ENCODE measurements around the gene DDRGK1. TPM values are rescaled to one million over a fixed set of nuclear protein-coding genes. Genes with fewer than 3 reads are reported as not detected.

The DDRGK1 gene
- polyA plus RNA-seq, 1 donor from 2014 or later: 67.6 TPM

- H4K20me1 ChIP-seq (ENCODE audit: insufficient read depth): no peaks in the 10 kb centered on the region
- H3K4me2 ChIP-seq (ENCODE audit: low read length): no peak overlapping the region
- H3K9ac ChIP-seq (ENCODE audit: low read length): no peak overlapping the region
- no peaks in the 10 kb centered on the region for H3K79me2 ChIP-seq (replicated peaks; ENCODE audit: insufficient read depth, low read length)
- no peaks in the 10 kb centered on the region for H3K9me2 ChIP-seq (ENCODE audit: insufficient read depth, low read length)
- TF ChIP-seq RAD21 (conservative IDR thresholded peaks at IDR 0.05): no peak
- TF ChIP-seq TAF1 (IDR thresholded peaks at IDR 0.05; ENCODE audit: low read depth): no peak
- no peak for TF ChIP-seq REST (IDR thresholded peaks at IDR 0.05; ENCODE audit: borderline replicate concordance)
- no peaks in the 10 kb centered on the region for H3K36me3 ChIP-seq (ENCODE audit: insufficient read depth, low read length)
- no peak overlapping the region for H3K4me3 ChIP-seq (ENCODE audit: low read length)
- no peaks in the 10 kb centered on the region for H3K9me3 ChIP-seq (ENCODE audit: low read length)
- H2AFZ ChIP-seq (ENCODE audit: low read depth, low read length): no peak overlapping the region
- H3F3A ChIP-seq (ENCODE audit: insufficient read depth, low read length, poor library complexity, severe bottlenecking): no peaks in the 10 kb centered on the region
- H3K27me3 ChIP-seq (ENCODE audit: insufficient read depth, low read depth, low read length): no peaks in the 10 kb centered on the region
- H3K27ac ChIP-seq (ENCODE audit: low read length): no peak overlapping the region
Measured at GRCh38 chr20:3192226-3193015, 12.1 kb downstream of the DDRGK1 start.

- Histone ChIP-seq H3K36me3 (ENCODE audit: insufficient read depth, low read length) (no peaks in the 10 kb centered on the region), H3K27me3 (ENCODE audit: insufficient read depth, low read depth, low read length) (no peaks in the 10 kb centered on the region), H3K9ac (ENCODE audit: low read length) (no peak overlapping the region), H2AFZ (ENCODE audit: low read depth, low read length) (no peak overlapping the region), H3K4me3 (ENCODE audit: low read length) (no peak overlapping the region), H4K20me1 (ENCODE audit: insufficient read depth) (no peaks in the 10 kb centered on the region), H3K27ac (ENCODE audit: low read length) (no peak overlapping the region), H3F3A (ENCODE audit: insufficient read depth, low read length, poor library complexity, severe bottlenecking) (no peaks in the 10 kb centered on the region), H3K9me2 (ENCODE audit: insufficient read depth, low read length) (no peaks in the 10 kb centered on the region), H3K9me3 (ENCODE audit: low read length) (no peaks in the 10 kb centered on the region), H3K79me2 (replicated peaks; ENCODE audit: insufficient read depth, low read length) (no peaks in the 10 kb centered on the region), H3K4me2 (ENCODE audit: low read length) (no peak overlapping the region)
- TF ChIP-seq TAF1 (IDR thresholded peaks at IDR 0.05; ENCODE audit: low read depth) (no peak), RAD21 (conservative IDR thresholded peaks at IDR 0.05) (no peak), EP300 (conservative IDR thresholded peaks at IDR 0.05; ENCODE audit: poor library complexity, severe bottlenecking) (no peak), EZH2 (IDR thresholded peaks at IDR 0.05; ENCODE audit: borderline replicate concordance, insufficient read depth, low read length, poor library complexity, severe bottlenecking) (no peak), MXI1 (conservative IDR thresholded peaks at IDR 0.05; ENCODE audit: poor library complexity, severe bottlenecking) (no peak), CTCF (IDR thresholded peaks at IDR 0.05; ENCODE audit: poor library complexity, severe bottlenecking) (no peak)
Measured at GRCh38 chr20:3190681-3191111, 13.8 kb downstream of the DDRGK1 start.
